ENCODE results near the gene DYNC1I1.
"Not testable (repeated sequence)": the region's sequence is repeated elsewhere in the genome, so short reads cannot be mapped to it uniquely, and the experiment has no call there.

DYNC1I1 gene

GRCh38 chr7:95908499-95908898, 136.1 kb downstream of the DYNC1I1 start:
- no peak for DNase-seq (ENCODE audit: low read depth, low spot score)

DNA sequence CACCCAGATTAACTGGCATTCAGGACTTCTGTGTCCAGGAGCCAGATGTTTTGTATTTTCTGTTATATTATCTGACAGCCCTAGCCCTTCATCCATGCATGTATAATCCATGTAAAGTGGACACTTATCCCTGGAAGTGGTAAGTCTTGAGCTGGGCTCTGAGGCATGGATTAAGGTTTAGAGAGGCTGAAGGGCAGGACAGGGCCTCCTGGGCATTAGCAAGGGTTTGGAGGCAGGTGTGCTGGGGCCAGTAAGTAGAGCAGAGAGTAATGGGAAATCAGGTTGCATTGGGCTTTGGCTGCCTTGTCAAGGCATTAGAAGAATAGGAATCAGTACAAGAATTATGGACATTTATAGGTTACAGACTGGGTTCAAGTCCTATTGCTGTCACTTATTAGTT, 138.0 kb downstream of the DYNC1I1 start:
- DNase-seq (ENCODE audit: low read depth, low spot score): no peak

DNA sequence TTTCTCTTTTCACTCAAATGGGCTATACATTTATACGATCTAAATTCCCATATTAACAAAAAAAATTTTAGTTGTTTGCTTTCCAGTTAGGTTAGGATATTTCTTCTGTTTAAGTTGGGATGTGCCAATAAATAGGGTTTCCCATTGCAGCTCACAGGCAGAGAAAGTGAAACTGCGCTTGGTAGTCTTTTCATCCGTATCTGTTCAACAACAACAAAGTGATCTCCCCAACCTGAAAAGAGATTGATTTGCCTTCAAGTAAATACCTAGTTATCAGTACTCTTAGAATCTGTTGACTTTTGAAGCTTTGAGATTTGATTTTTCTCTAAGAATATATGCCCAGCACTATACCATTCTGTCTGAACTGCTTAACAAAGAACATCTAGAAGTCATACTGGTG, 143.4 kb downstream of the DYNC1I1 start:
- no peak for DNase-seq (ENCODE audit: low read depth, low spot score)

DNA sequence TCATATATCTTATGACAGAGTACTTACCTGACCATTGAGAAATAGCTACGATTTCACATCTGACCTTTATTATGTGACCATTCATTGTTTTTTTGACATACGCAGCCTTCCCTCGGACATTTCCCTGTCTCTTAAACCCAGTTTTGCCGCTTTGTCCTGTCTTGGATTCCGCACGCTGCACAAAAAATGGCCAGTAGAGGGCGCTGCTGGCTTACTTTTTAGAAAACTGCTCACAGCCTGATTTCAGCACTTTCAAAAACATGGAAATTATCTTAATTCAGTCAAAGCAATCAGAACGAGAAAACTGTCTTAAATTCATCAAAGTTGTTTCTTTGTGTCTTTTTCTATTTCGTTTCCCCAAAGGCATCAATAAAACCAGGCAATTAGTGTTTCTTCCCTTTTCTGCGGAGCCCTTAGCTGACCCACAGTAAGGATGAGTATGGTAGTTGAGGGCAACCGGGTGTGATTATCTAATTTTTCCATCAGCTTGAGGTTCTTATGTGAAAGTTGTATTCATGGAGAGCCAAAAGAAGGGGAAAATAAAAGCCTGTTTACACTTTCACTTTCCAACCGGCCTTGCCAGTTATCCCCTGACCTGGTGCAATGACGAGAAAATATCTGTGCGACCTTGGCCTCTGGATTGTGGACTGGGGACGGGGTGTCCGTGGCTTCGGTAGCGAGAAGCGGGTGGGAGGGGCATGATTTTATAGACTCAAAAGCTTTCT, 144.4 kb downstream of the DYNC1I1 start:
- peak; percentile 17 for DNase-seq (ENCODE audit: low read depth, low spot score)

DNA sequence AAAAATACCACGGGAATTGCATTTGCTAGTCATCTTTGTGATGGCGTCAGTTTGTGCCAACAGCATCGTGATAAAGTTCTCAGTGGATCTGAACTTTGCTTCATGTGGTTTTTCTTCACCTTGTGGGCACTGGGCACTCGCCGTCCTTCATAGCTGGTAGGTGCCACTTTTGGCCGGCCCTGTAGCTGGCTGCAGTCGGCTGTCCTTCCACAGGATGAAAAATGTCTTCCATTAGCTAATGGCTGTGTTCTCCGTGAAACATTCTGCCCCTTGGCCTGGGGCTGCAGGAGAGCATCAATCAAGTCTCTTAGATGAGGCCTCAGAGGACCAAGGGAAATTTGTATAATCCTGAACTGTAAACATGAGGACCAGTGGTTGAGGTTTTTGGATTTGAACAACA, 145.3 kb downstream of the DYNC1I1 start:
- DNase-seq (ENCODE audit: low read depth, low spot score): no peak

DNA sequence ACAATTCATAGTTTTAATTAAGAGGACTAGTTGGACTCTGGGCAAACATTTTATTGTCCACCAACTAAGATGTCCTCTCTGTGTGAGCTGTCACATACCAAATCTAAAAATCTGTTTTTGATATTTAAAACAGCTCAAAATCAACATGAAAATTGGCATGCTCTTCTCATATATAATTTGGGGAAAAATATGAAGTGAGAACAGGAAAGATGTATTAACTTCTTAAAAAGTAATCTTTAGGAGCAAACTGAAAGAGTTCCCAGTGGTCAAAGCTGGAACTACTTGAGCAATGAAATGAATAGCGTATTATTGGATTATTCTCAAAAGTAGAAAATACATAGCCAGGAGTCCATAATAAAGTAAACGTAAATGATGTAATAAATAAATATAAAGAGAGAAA, 147.2 kb downstream of the DYNC1I1 start:
- no peak for DNase-seq (ENCODE audit: low read depth, low spot score)

GRCh38 chr7:95921543-95921942, 149.2 kb downstream of the DYNC1I1 start:
- no peak for DNase-seq (ENCODE audit: low read depth, low spot score)

GRCh38 chr7:95922191-95922590, 149.8 kb downstream of the DYNC1I1 start:
- DNase-seq (ENCODE audit: low read depth, low spot score): no peak

GRCh38 chr7:95925236-95925635, 152.9 kb downstream of the DYNC1I1 start:
- no peak for DNase-seq (ENCODE audit: low read depth, low spot score)

DNA sequence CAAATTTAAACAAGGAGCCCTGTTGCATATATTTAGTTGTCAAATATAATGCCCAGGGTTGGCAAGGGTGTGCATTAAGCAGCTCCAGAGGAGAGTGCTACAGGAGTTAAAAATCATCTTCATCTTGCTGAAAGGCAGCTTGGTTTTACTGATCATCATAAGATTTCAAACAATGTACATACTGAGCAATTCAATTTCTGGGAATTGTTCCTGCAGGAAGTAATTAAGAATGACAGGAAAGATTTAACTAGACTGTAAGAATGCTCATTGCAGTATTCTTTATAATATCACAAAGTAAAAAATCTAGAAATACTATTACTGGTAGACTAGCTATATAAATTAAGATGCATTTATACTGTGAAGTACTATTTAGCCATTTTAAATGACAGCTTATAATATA, 153.6 kb downstream of the DYNC1I1 start:
- no peak for DNase-seq (ENCODE audit: low read depth, low spot score)

GRCh38 chr7:95927756-95928155, 155.4 kb downstream of the DYNC1I1 start:
- DNase-seq (ENCODE audit: low read depth, low spot score): no peak

DNA sequence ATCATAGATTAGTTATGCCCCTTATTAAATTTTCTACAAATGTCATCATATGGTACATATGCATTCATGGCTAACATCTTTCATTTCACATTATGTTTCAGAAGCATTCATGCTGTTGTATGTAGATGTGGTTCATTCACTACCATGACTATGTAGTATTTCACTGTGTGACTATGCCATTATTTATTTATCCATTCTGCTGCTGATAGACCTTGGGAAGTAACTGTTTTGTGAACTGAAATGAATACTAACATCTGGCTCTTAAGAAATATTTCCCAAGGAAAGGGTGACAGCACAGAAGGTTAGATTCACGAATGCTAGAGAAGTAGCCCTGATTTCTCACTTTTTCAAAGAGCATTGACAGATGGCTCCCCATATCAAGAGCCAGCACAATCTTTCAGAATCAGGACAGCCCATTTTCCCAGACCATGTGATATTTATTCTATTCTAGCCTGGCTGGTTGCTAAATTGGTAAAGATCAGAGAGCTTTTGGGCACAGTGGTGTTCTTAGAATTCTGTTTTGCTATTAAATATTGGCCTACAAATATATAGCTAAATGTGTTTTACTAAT, 157.4 kb downstream of the DYNC1I1 start:
- DNase-seq (ENCODE audit: low read depth, low spot score): no peak

DNA sequence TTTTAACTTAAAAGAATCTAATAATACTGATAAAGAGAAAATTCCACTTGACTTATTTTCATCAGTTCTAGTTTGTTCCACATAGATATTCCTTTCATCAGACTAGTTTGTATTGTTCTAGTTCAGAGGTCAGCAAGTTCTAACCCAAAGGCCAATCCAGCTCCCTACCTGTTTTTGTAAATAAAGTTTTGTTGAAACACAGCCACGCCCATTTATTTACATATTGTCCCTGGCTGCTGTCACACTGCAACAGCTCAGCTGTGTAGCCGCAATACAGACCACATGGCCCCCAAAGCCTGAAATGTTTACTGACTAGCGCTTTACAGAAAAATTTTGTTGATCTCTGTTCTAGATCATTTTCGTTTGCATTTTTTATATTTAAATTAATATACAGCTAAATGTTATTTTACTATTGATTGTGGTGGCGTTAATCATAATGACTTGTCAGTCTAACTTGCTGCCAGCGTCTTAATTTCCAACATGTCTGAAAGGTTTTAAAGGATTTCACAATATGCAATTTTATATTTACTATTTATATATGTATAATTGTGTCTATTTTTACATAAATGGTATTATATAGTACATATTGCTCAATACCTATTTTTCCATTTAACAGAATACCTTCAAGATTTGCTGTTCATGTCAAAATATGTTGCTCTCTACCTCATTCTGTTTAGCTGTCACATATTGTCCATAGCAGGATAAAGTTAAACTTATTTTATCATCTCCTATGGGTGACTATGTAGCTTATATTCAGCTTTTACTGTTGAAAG, 159.3 kb downstream of the DYNC1I1 start:
- no peak for DNase-seq (ENCODE audit: low read depth, low spot score)

GRCh38 chr7:95933618-95934017, 161.3 kb downstream of the DYNC1I1 start:
- DNase-seq (ENCODE audit: low read depth, low spot score): no peak

DNA sequence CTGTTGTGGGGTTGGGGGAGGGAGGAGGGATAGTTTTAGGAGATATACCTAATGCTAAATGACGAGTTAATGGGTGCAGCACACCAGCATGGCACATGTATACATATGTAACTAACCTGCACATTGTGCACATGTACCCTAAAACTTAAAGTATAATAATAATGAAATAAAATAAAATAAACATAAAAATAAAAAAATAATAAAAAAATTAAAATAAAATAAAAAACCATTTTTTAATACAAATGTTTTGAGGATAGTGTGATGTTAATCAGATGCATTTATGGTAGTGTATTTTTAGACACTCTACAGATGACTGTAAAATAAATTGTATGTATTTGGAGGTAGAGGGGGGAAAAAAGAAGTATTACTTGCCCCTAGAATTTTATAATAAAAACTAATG, 172.5 kb downstream of the DYNC1I1 start:
- not testable (repeated sequence) for DNase-seq (ENCODE audit: low read depth, low spot score)

GRCh38 chr7:95950698-95951097, 178.3 kb downstream of the DYNC1I1 start:
- DNase-seq (ENCODE audit: low read depth, low spot score): no peak

DNA sequence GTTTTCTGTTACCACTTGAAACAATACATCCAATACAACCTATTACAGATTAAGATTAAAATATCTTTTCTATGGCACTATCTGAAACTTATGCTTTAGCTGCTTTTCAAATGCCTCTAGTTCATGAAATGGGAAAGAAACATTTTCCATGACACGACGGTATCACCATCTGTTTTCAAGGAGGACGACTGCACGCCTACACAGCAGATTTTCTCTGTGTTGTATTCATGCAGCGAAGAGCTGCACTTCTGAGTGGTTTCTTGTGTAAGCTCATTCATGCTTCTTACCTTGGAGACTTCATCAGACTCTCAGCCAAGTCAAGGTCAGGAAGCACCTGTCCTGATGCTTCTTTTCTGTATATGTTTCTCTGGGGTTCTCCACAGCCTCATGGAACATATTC, 179.2 kb downstream of the DYNC1I1 start:
- DNase-seq (ENCODE audit: low read depth, low spot score): no peak

GRCh38 chr7:95951997-95952795, 179.8 kb downstream of the DYNC1I1 start:
- no peak for DNase-seq (ENCODE audit: low read depth, low spot score)

DNA sequence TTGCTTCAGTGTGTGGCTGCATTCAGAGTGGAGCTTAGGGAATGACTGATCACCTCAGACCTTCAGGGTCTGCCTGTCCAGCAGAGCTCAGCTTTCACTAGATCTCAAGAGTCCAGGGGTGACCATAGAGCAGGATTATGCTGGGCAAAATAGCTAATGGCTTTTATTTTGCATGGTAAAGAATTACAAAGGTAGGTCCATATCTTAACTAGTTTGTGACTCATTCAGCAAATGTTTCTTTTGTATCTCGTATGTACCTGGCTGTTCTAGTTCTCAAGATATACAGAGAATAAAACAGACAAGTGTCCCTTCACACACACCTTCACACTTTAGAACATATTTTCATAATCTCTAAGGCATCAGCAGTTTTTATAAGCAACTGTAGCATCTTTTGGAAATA, 180.5 kb downstream of the DYNC1I1 start:
- no peak for DNase-seq (ENCODE audit: low read depth, low spot score)

DNA sequence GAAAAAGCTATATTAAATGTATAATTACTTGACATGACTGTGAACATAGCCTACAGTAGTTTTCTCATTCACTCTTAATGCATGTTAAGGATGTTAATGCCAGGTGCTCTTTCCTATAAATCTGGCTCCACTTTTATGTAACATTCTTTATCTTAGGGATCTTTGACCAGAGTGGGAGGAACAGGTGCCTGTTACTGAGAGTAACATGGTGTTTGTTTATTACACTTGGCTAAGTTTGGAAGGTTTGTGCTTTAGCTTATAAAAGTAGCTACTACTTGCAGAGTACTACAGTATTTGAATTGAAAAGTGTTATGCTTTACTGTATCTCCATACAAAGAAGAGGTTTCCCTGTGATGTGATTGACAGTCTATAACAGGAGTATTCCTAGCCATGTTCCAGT, 183.4 kb downstream of the DYNC1I1 start:
- DNase-seq (ENCODE audit: low read depth, low spot score): no peak

DNA sequence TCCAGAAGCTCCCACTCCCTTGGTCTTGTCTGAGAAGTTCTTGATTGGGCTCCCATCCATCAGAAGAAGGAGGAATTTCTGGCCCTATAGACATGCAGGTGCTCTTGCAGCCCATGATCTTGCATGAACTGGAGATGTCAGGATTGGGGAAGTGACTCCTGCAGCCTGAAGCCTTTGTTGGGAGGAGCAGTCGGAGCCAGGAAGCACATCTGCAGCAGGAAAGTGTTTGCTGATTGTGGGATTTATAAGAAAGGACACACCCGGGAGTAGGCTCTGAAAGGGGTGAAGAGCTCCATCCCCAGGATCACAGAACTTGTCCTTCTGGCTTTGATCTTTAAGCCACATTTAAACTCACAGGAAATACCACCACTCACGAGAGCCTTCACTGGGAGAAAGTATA, 185.2 kb downstream of the DYNC1I1 start:
- no peak for DNase-seq (ENCODE audit: low read depth, low spot score)

- DNase-seq (ENCODE audit: low read depth, low spot score): no peak
These were observed 188.4 kb downstream of the DYNC1I1 start for GRCh38 chr7:95960706-95961244.
